IMR-90 (cell line): ENCODE data around the gene ZNF644. TPM values are rescaled to one million over a fixed set of nuclear protein-coding genes. Genes with fewer than 3 reads are reported as not detected.

Experiments
- ATAC-seq: fragments of 200-7000 bp; cut with Tn5 transposase; 2 replicates; pipeline ENCODE4 v1.9.1; 2020; ENCODE audit warnings: low read depth, mild to moderate bottlenecking, moderate library complexity
- BruUV-seq: library from RNA; stranded (reverse); fragments of 400-500 nt; replicated peaks from 2 replicates; lab custom pipeline; 2021; lab: Mats Ljungman, UMichigan
- CTCF ChIA-PET: fragments of 300-600 bp; formaldehyde crosslinking; extraction: SDS; loops from one replicate; lab custom pipeline; 2021; ENCODE audit warnings: antibody characterized with exemption; lab: Yijun Ruan, JAX
- POLR2A ChIA-PET: fragments of 300-600 bp; sonication (Branson Sonifier 250); formaldehyde crosslinking; loops from one replicate; lab custom pipeline; 2022; ENCODE audit warnings: antibody characterized with exemption; ENCODE audit not compliant: unreplicated experiment; lab: Charles Lee
- DNase-seq: peaks from one replicate; pipeline ENCODE4 v3.0.0; 2013
- H2AFZ ChIP-seq: replicated peaks from 2 replicates; pipeline ENCODE3; 2013; ENCODE audit warnings: low read length, mild to moderate bottlenecking; ENCODE audit not compliant: poor library complexity
- H2AK5ac ChIP-seq: 2 replicates; pipeline ENCODE4 v1.6.1; 2013; ENCODE audit warnings: low read depth, low read length, inconsistent platforms
- H2AK9ac ChIP-seq: replicated peaks from 2 replicates; pipeline ENCODE3; 2013; ENCODE audit warnings: mild to moderate bottlenecking, low read depth, low read length, moderate library complexity; ENCODE audit not compliant: poor library complexity
- H2BK120ac ChIP-seq: 2 replicates; pipeline ENCODE4 v1.6.1; 2013; ENCODE audit warnings: low read depth, low read length, inconsistent platforms
- H2BK15ac ChIP-seq: 3 replicates; pipeline ENCODE4 v1.6.1; 2013; ENCODE audit warnings: low read depth, low read length, inconsistent platforms
- H2BK20ac ChIP-seq: 2 replicates; pipeline ENCODE4 v1.6.1; 2013; ENCODE audit warnings: low read depth, mild to moderate bottlenecking, inconsistent platforms, low read length, moderate library complexity
- H2BK5ac ChIP-seq: 2 replicates; pipeline ENCODE4 v1.6.1; 2013; ENCODE audit warnings: mild to moderate bottlenecking, low read depth, low read length, inconsistent platforms; ENCODE audit not compliant: poor library complexity, severe bottlenecking
- H3K14ac ChIP-seq: replicated peaks from 2 replicates; pipeline ENCODE4 v1.6.1; 2013; ENCODE audit warnings: low read depth, low read length, inconsistent platforms
- H3K18ac ChIP-seq: 2 replicates; pipeline ENCODE4 v1.6.1; 2013; ENCODE audit warnings: low read depth, low read length, control low read depth
- H3K23ac ChIP-seq: 2 replicates; pipeline ENCODE4 v1.6.1; 2013; ENCODE audit warnings: low read depth, low read length, inconsistent platforms
- H3K27ac ChIP-seq: 2 replicates; pipeline ENCODE4 v1.5.1; 2013; ENCODE audit warnings: mild to moderate bottlenecking, control low read depth, low read length; ENCODE audit not compliant: insufficient read depth
- H3K27me3 ChIP-seq: 2 replicates; pipeline ENCODE4 v1.6.1; 2013; ENCODE audit warnings: low read length; ENCODE audit not compliant: control insufficient read depth, insufficient read depth
- H3K36me3 ChIP-seq: 2 replicates; pipeline ENCODE4 v1.6.1; 2013; ENCODE audit warnings: low read length, mixed read lengths; ENCODE audit not compliant: control insufficient read depth, insufficient read depth
- H3K4ac ChIP-seq: 2 replicates; pipeline ENCODE4 v1.6.1; 2013; ENCODE audit warnings: low read depth, low read length, inconsistent platforms
- H3K4me1 ChIP-seq: 2 replicates; pipeline ENCODE4 v1.6.1; 2013; ENCODE audit warnings: low read length, mixed read lengths; ENCODE audit not compliant: control insufficient read depth, insufficient read depth
- H3K4me2 ChIP-seq: 2 replicates; pipeline ENCODE4 v1.6.1; 2013; ENCODE audit warnings: low read depth, mild to moderate bottlenecking, control low read depth, low read length, moderate library complexity
- H3K4me3 ChIP-seq: 2 replicates; pipeline ENCODE4 v1.5.1; 2013; ENCODE audit warnings: low read depth, mild to moderate bottlenecking, control low read depth, low read length, moderate library complexity; ENCODE audit not compliant: insufficient read depth
- H3K56ac ChIP-seq: 2 replicates; pipeline ENCODE4 v1.6.1; 2013; ENCODE audit warnings: low read length, inconsistent platforms; ENCODE audit not compliant: insufficient read depth; ENCODE audit errors: extremely low read depth
- H3K79me1 ChIP-seq, 2 experiments: 2 replicates each; pipeline ENCODE4 v1.6.1; 2013; ENCODE audit warnings: low read length in 2 of 2, inconsistent platforms in 1 of 2, low read depth in 1 of 2
- H3K9ac ChIP-seq: 2 replicates; pipeline ENCODE4 v1.6.1; 2013; ENCODE audit warnings: low read depth, low read length, control low read depth
- H3K9me1 ChIP-seq: 2 replicates; pipeline ENCODE4 v1.6.1; 2013; ENCODE audit warnings: low read length, inconsistent platforms; ENCODE audit not compliant: insufficient read depth
- H3K9me3 ChIP-seq: 2 replicates; pipeline ENCODE4 v1.6.1; 2013; ENCODE audit warnings: low read length; ENCODE audit not compliant: control insufficient read depth, insufficient read depth
- H4K20me1 ChIP-seq: 2 replicates; pipeline ENCODE4 v1.6.1; 2013; ENCODE audit warnings: low read length, inconsistent platforms; ENCODE audit not compliant: insufficient read depth
- H4K5ac ChIP-seq: 2 replicates; pipeline ENCODE4 v1.6.1; 2013; ENCODE audit warnings: mild to moderate bottlenecking, low read depth, low read length, control low read depth
- H4K8ac ChIP-seq, 2 experiments: 2 replicates each; pipeline ENCODE4 v1.6.1; 2013; ENCODE audit warnings: low read depth in 2 of 2, low read length in 2 of 2, control low read depth in 1 of 2, inconsistent platforms in 1 of 2
- H4K91ac ChIP-seq: 2 replicates; pipeline ENCODE4 v1.6.1; 2013; ENCODE audit warnings: low read depth, low read length, inconsistent platforms; ENCODE audit not compliant: insufficient read depth
- BHLHE40 ChIP-seq: fragments of 150-350 bp; IDR thresholded peaks from 2 replicates; pipeline ENCODE4 v1.6.1; 2016; ENCODE audit warnings: mild to moderate bottlenecking, low read depth, low read length
- CEBPB ChIP-seq: IDR thresholded peaks from 2 replicates; pipeline ENCODE4 v1.6.1; 2012; ENCODE audit warnings: low read depth, low read length, improper control_type of control experiment
- CHD1 ChIP-seq: IDR thresholded peaks from 2 replicates; pipeline ENCODE4 v1.6.1; 2012; ENCODE audit warnings: low read depth, low read length, improper control_type of control experiment
- ELK1 ChIP-seq: fragments of 150-350 bp; IDR thresholded peaks from 2 replicates; pipeline ENCODE4 v1.6.1; 2016; ENCODE audit warnings: low read depth, mild to moderate bottlenecking, low read length, moderate library complexity, borderline replicate concordance
- FOS ChIP-seq: fragments of 150-350 bp; IDR thresholded peaks from 2 replicates; pipeline ENCODE4 v1.6.1; 2016; ENCODE audit warnings: low read depth, low read length
- MAFK ChIP-seq: IDR thresholded peaks from 2 replicates; pipeline ENCODE4 v1.6.1; 2012; ENCODE audit warnings: low read depth, low read length, improper control_type of control experiment
- MAZ ChIP-seq: IDR thresholded peaks from 2 replicates; pipeline ENCODE4 v1.6.1; 2012; ENCODE audit warnings: low read depth, mild to moderate bottlenecking, low read length, improper control_type of control experiment, moderate library complexity, borderline replicate concordance
- MXI1 ChIP-seq: IDR thresholded peaks from 2 replicates; pipeline ENCODE4 v1.6.1; 2012; ENCODE audit warnings: low read depth, mild to moderate bottlenecking, low read length, moderate library complexity, borderline replicate concordance
- NFE2L2 ChIP-seq: fragments of 150-350 bp; IDR thresholded peaks from 2 replicates; pipeline ENCODE4 v1.6.1; 2016; ENCODE audit warnings: low read depth, mild to moderate bottlenecking, low read length
- POLR2A ChIP-seq: IDR thresholded peaks from 2 replicates; pipeline ENCODE4 v1.6.1; 2012; ENCODE audit warnings: mild to moderate bottlenecking, low read depth, low read length
- RAD21 ChIP-seq: IDR thresholded peaks from 2 replicates; pipeline ENCODE4 v1.6.1; 2012; ENCODE audit warnings: low read length, improper control_type of control experiment
- RCOR1 ChIP-seq: IDR thresholded peaks from 2 replicates; pipeline ENCODE4 v1.6.1; 2012; ENCODE audit warnings: mild to moderate bottlenecking, low read length, improper control_type of control experiment; ENCODE audit not compliant: insufficient replicate concordance
- RFX5 ChIP-seq: IDR thresholded peaks from 2 replicates; pipeline ENCODE4 v1.8.0; 2012; ENCODE audit warnings: low read depth, mild to moderate bottlenecking, low read length, moderate library complexity
- SMC3 ChIP-seq: fragments of 150-350 bp; IDR thresholded peaks from 2 replicates; pipeline ENCODE4 v1.6.1; 2016; ENCODE audit warnings: low read depth, mild to moderate bottlenecking, antibody characterized with exemption, low read length, moderate library complexity
- WGBS, 2 experiments: methylation state at CpG; one replicate each; pipeline versions ENCODE4 v1.1.5 to v1.1.7; 2013; ENCODE audit warnings: missing lambda C conversion rate in 2 of 2; ENCODE audit not compliant: insufficient read length in 1 of 2; ENCODE audit errors: extremely low coverage in 2 of 2; 5-methylcytosine and 5-hydroxymethylcytosine counted together
- dilution Hi-C: fragments of 300-500 bp; cut with HindIII; formaldehyde crosslinking; loops from one replicate; pipeline ENCODE4 v1.14.3; 2018; ENCODE audit warnings: low sequenced_read_pairs; ENCODE audit not compliant: unreplicated experiment
- in situ Hi-C: fragments of 300-500 bp; cut with MboI; formaldehyde crosslinking; loops from 3 replicates; pipeline ENCODE4 v1.14.3; 2019; ENCODE audit warnings: low sequenced_read_pairs, inconsistent platforms, mixed read lengths
- intact Hi-C: fragments of 100-400 bp; cut with micrococcal nuclease; formaldehyde crosslinking; loops from 2 replicates; pipeline ENCODE4 v1.10.0; 2022
- polyA plus RNA-seq, 3 experiments: library from polyadenylated mRNA; depleted of rRNA; stranded (reverse); fragments of >200 nt; gene quantifications; 2 replicates each; pipeline ENCODE4 v1.2.3, GENCODE V29; 2012; ENCODE audit warnings: low replicate concordance in 1 of 3
- total RNA-seq: library from RNA; depleted of rRNA; stranded (reverse); fragments of >200 nt; gene quantifications from 2 replicates; pipeline ENCODE4 v1.2.3, GENCODE V29; 2012
- TF ChIP-seq, protein P1 (sequence below): fragments of 150-350 bp; IDR thresholded peaks from 2 replicates; pipeline ENCODE4 v1.6.1; 2017; ENCODE audit warnings: mild to moderate bottlenecking, antibody characterized with exemption, low read length, low read depth
- TF ChIP-seq, protein P2 (sequence below): conservative IDR thresholded peaks from 2 replicates; pipeline ENCODE4 v1.5.1; 2012; ENCODE audit warnings: mild to moderate bottlenecking, low read depth, low read length, improper control_type of control experiment

ZNF644 gene
- total and polyA plus RNA-seq, 2 of the 4 experiments (the other 2 are of a cell fraction) = 9.0 to 45.3 TPM

- in situ Hi-C loops = no loop called here
- no peak for DNase-seq
- H2BK20ac ChIP-seq = no peak overlapping the region
- H2BK120ac ChIP-seq = no peak overlapping the region
- no peak overlapping the region; the same call in 1 of the 2 replicates for H3K14ac ChIP-seq
- peaks cover 14% of the 10 kb centered on the region for H3K4me1 ChIP-seq
- no peaks in the 10 kb centered on the region for H3K36me3 ChIP-seq
- no peak overlapping the region for H3K4me3 ChIP-seq
- H4K91ac ChIP-seq = no peak overlapping the region
- CTCF ChIA-PET = interaction anchor here (0.7 kb wide), 1 partner anchor 256 kb away, joined by 6 read pairs; no protein-coding TSS in a partner anchor
- intact Hi-C loops = no loop called here
- H3K23ac ChIP-seq = no peak overlapping the region
- WGBS, 2 experiments = no CpG with 5 or more reads among the region's 2 CpGs
- dilution Hi-C loops = no loop called here
- no peak overlapping the region for H2BK5ac ChIP-seq
- no peak overlapping the region for H2AFZ ChIP-seq
- no peak for TF ChIP-seq NFE2L2
- TF ChIP-seq, protein P1, sequence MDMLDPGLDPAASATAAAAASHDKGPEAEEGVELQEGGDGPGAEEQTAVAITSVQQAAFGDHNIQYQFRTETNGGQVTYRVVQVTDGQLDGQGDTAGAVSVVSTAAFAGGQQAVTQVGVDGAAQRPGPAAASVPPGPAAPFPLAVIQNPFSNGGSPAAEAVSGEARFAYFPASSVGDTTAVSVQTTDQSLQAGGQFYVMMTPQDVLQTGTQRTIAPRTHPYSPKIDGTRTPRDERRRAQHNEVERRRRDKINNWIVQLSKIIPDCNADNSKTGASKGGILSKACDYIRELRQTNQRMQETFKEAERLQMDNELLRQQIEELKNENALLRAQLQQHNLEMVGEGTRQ = no peak
- TF ChIP-seq SMC3 = no peak
- TF ChIP-seq MXI1 = no peak
- no peak for TF ChIP-seq RAD21
- TF ChIP-seq ELK1 = no peak
- TF ChIP-seq POLR2A = no peak
- TF ChIP-seq BHLHE40 = no peak
- no peak for TF ChIP-seq CHD1
- TF ChIP-seq RFX5 = no peak
- TF ChIP-seq RCOR1 = no peak
- no peak for TF ChIP-seq MAFK
- TF ChIP-seq, protein P2, sequence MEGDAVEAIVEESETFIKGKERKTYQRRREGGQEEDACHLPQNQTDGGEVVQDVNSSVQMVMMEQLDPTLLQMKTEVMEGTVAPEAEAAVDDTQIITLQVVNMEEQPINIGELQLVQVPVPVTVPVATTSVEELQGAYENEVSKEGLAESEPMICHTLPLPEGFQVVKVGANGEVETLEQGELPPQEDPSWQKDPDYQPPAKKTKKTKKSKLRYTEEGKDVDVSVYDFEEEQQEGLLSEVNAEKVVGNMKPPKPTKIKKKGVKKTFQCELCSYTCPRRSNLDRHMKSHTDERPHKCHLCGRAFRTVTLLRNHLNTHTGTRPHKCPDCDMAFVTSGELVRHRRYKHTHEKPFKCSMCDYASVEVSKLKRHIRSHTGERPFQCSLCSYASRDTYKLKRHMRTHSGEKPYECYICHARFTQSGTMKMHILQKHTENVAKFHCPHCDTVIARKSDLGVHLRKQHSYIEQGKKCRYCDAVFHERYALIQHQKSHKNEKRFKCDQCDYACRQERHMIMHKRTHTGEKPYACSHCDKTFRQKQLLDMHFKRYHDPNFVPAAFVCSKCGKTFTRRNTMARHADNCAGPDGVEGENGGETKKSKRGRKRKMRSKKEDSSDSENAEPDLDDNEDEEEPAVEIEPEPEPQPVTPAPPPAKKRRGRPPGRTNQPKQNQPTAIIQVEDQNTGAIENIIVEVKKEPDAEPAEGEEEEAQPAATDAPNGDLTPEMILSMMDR = no peak
- TF ChIP-seq FOS = no peak
- no peak for TF ChIP-seq CEBPB
- TF ChIP-seq MAZ = no peak
- no peak overlapping the region for H3K56ac ChIP-seq
- POLR2A ChIA-PET = no interaction called here
- ATAC-seq = no peak; the same call in 1 of the 2 replicates
- peaks cover 2 to 48% of the 10 kb centered on the region in 2 experiments; a peak in 3 of 4 replicates for H3K79me1 ChIP-seq
- BruUV-seq = no TSS peak
- H3K9ac ChIP-seq = no peak overlapping the region
- peak overlapping the region; percentile 84; the same call in 1 of the 2 replicates for H3K18ac ChIP-seq
- peaks cover 28% of the 10 kb centered on the region; the same call in 1 of the 2 replicates for H4K20me1 ChIP-seq
- H3K27ac ChIP-seq = no peak overlapping the region; the same call in 1 of the 2 replicates
- H2AK9ac ChIP-seq = no peak overlapping the region
- no peak overlapping the region for H2BK15ac ChIP-seq
- no peaks in the 10 kb centered on the region for H3K9me1 ChIP-seq
- H4K5ac ChIP-seq = no peak overlapping the region
- no peaks in the 10 kb centered on the region for H3K9me3 ChIP-seq
- no peaks in the 10 kb centered on the region for H3K27me3 ChIP-seq
- no peak overlapping the region; the same call in 1 of the 2 replicates for H3K4ac ChIP-seq
- H3K4me2 ChIP-seq = peak overlapping the region; percentile 75
- no peak overlapping the region for H4K8ac ChIP-seq
- no peak overlapping the region for H2AK5ac ChIP-seq
Observed at GRCh38 chr1:90922996-90923395, 98.8 kb downstream of the ZNF644 start.
